HG02623 (cell line): ENCODE results near the gene HPSE2.
"Not testable (repeated sequence)": the region's sequence is repeated elsewhere in the genome, so short reads cannot be mapped to it uniquely, and the experiment has no call there.

Source experiments
- ATAC-seq: cut with Tn5 transposase; IDR thresholded peaks from one replicate; pipeline ENCODE4 v1.9.1; 2021; ENCODE audit warnings: moderate library complexity; ENCODE audit not compliant: unreplicated experiment

The HPSE2 gene

GRCh38 chr10:99170116-99170675, 65.5 kb downstream of the HPSE2 start:
- no peak for ATAC-seq

- no peak for ATAC-seq
Measured at GRCh38 chr10:99161165-99161564, 74.5 kb downstream of the HPSE2 start.

DNA sequence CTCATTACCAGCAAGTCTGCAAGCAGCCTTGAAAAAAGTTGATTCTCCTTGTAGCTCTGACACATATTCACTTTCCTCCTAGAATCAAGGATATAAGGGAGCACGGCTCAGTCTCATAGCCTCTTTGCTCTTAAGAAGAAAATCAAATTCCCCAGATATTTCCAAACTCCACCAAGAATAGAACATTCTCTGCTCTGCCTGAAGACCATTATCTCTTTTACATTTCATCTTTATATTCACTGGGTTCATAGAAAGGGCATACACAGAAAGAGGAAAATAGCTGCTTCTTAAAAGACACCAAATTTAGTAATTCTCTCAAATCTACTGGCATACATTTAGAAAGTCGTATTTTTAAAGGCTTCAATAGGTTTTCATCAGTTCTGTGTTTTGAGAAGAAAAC, 92.0 kb downstream of the HPSE2 start:
- ATAC-seq: no peak

DNA sequence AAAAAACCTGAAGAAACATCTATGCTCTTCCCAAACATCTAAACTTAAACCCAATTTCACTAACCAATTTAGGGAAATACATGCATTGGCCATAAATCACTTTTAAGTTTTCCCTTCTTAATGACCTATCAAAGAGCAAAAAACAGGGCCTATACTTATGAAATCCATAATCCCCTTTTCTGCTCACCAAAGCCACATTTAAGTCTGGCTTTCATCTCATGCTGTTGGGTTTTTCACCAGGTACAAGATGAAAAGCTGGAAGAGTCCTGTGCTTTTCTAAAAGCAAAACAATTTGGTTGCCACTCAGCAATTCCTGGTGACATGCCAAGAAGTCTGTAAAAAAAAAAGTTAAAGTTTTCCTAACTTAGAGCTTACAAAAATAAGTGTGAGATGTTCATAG, 92.6 kb downstream of the HPSE2 start:
- ATAC-seq: no peak

DNA sequence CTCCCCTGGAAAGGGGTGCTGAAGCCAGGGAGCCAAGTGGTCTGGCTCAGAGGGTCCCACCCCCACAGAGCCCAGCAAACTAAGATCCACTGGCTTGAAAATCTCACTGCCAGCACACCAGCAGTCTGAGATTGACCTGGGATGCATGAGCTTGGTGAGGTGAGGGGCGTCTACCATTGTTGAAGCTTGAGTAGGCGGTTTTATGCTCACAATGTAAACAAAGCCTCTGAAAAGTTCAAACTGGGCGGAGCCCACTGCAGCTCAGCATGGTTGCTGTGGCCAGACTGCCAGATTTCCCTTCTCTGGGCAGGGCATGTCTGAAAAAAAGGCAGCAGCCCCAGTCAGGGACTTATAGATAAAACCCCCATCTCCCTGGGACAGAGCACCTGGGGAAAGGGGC, 102.8 kb downstream of the HPSE2 start:
- not testable (repeated sequence) for ATAC-seq

DNA sequence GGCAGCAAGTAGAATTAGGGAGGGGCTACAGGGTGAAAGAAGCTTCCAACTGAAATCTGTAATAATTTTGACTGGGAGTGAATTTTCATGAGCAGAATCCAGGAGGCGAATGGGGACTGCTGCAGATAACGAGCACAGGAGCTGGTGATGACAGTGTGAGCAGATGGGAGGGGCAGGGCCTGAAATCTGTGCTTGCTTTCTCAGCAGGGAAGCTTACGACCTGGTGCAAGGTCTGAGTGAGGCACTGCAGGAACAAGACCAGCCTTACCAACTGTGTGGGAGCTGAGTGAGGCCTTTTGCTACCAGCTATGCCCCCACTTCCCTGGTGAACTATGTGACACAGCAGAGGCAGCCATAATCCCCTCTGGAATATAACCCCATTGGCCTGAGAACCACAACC, 109.8 kb downstream of the HPSE2 start:
- no peak for ATAC-seq

DNA sequence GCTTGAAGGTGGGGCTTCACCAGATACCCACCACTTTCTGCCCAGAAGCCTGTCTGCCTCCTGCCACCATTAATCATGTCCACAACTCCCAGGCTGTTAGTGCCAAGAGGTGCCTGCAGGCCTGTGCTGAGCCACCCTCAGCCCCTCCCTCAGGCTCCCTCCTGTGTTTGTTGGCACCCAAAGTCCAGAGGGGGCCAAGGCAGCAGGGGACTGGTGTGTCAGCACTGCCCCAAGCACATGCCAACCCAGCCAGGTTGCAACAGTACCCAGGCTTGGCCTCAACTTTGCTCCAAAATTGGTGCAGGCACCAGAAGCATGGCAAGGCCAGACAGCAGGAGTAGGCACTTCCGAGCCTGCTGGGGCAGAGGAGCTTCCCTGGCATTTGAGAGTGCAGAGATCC, 111.3 kb downstream of the HPSE2 start:
- ATAC-seq: no peak

DNA sequence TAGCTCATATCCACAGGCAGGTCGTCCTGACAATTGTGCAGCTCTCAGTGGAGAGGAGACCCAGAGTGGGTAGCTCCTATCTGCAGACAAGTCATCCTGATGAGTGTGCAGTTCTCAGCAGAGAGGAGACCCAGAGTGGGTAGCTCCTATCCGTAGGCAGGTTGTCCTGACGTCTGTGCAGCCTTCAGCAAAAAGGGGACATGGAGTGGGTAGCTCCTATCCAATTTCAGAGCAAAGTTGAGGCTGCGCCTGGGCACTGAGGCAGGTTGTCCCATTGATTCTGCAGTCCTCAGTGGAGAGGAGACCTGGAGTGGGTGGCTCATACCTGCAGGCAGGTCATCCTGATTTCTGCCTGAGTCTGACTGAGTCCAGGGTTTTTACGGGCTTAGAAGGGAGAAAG, 111.8 kb downstream of the HPSE2 start:
- no peak for ATAC-seq

- ATAC-seq: no peak
Measured at GRCh38 chr10:99123336-99123735, 112.3 kb downstream of the HPSE2 start.

- ATAC-seq: no peak
Measured at GRCh38 chr10:99119258-99119748, 116.3 kb downstream of the HPSE2 start.

DNA sequence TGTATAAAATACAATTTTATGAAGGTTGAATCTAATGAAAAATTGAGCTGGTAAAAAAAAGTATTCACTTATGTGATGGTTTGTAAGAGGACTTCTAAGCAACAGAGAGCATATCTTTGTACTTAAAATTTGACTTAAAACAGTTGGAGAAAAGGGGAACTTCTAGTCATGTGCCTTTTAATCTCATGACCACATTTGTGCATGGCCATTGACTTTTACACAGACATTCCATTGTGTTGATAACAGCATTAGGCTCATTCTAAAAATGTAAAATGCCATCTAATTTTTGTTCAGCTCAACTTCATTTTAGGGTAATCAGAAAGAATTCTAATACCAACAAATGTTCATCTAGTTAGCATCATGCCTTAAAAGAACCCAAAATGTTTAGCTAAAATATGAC, 119.9 kb downstream of the HPSE2 start:
- no peak for ATAC-seq

- ATAC-seq: no peak
Measured at GRCh38 chr10:99085358-99085757, 150.3 kb downstream of the HPSE2 start.

- no peak for ATAC-seq
Measured at GRCh38 chr10:99084161-99084560, 151.5 kb downstream of the HPSE2 start.

DNA sequence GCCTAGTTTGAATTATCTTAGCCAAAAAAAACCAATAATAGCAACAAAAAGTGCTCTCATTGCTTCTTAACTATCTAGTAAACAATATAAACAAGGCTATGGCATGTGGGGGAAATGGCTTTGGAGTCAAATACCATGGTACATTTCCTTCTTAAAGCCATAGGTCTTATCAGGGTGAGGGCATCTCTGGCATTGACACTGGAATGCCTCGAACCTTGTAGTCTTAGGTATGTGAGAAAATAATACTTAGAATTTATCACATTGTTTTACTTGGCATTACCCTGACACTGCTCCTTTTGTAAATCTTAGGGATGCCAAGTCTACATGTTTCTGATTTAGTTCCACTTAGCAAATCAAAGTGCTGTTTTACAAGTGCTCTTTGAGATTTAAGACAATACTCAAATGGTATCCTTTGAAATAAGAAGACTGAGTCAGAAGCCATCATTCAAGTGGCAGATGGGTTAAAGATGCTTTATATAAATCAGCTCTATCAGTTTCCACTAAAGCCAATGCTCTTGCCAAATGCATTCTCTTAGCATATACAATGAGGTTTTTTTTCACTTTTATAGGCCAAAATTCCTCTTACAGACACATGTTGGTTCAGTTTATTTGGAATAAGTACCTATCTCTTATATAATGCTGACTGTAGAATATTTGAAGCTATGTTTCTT, 155.2 kb downstream of the HPSE2 start:
- no peak for ATAC-seq

GRCh38 chr10:99062591-99062990, 173.1 kb downstream of the HPSE2 start:
- ATAC-seq: no peak

GRCh38 chr10:99058762-99059161, 176.9 kb downstream of the HPSE2 start:
- no peak for ATAC-seq

DNA sequence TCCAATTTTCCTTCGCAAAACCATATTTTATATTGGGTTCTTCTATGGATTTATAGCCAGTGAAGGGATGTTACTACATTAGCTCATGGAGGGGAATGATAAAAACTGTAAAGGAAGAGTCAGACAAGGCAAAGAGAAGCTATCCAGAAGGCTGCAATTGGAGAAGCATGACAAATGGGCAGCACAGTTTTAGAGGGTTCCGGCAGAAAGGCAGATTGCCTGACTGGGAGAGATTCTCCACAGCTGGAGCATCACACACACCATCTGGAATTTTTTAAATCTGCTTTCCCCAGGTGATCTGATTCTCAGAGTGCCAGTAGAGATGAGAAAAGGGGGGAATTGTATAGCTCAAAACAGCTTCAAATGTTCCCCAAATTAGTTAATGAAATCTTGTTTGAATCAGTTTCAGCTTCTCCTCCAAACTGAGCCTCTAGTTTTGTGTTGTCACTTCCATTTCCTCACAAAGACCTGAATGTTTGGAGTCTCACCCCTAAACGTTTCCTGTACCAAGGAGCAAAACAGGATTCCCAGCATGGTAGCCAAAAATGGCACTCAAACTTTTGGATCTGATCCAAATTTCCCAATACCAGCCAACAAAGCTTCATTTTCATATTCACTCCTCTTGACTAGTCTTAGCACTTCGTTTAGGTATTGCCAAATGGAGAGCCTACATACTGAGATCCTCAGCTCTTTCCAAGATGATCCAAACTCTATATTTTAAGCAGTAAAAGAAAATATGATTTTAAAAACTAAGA, 177.5 kb downstream of the HPSE2 start:
- ATAC-seq: no peak

DNA sequence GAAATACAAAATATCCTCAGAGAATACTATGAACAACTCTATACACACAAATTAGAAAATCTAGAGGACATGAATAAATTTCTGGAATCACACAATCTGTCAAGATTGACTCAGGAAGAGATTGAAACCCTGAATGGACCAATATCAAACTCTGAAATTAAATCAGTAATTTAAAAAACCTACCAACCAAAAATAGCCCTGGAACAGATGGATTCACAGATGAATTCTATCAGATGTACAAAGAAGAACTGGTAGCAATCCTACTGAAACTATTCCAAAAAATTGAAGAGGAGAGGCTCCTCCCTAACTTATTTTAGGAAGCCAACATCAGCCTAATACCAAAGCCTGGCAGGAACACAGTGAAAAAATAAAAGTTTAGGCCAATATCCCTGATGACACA, 190.0 kb downstream of the HPSE2 start:
- ATAC-seq: no peak

DNA sequence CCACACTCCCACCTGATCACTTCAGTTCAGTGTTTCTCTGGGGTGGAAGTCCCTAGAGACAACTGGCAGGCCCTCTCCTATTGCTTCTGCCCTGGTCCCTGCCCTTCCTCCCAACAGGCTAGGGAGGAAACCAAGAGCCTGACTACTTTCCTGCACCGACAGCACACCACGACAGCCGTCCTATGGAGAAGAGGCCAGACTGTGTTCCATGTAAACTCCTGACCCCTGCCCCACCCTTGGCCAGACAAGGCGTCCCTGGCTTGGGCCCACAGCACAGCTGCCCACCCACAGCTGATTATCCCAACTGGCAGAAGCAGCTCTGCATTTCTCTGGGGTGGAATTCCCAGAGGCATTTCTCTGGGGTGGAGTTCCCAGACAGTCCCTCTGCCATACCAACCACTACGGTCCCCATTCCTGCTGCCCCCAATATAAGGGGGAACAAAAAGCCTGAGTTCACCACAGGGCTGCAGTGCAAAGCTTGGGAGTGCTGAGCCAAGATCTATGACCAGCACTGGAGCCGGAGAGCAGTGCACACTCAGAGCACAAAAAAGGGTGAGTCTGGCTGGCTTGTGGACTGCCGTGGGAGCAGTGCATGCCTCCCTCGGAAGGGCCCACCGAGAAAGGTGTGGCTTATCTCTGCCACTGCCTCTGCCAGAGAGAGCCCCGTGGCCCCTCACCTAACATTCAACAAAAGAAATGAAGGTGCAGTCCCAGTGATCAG, 193.4 kb downstream of the HPSE2 start:
- no peak for ATAC-seq

GRCh38 chr10:99041468-99041867, 194.2 kb downstream of the HPSE2 start:
- no peak for ATAC-seq

DNA sequence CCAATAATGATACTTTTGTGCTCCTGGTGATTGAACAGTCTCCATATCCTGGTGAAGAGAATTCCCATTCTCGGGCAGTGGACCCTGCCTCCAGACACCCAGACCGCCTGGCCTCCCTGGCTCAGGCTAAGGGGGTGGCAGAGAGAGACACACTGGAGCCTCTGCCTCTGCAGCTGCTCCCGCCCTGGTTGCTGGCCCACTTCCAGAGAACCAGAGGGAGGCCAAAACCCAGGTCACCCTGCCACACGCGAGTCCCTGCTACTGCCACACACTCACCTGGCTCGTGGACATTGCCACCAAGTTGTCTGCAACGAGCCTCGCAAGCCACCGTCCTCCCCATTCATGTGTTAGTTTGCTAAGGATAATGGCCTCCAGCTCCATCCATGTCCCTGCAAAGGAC, 221.8 kb downstream of the HPSE2 start:
- ATAC-seq: no peak

GRCh38 chr10:99010286-99010685, 225.4 kb downstream of the HPSE2 start:
- ATAC-seq: no peak
